NB4 (cell line): ENCODE data around the gene RCE1.

Experiments
- DNase-seq: peaks from one replicate; pipeline ENCODE4 v3.0.0; 2010; ENCODE audit warnings: low read depth
- H3K4me3 ChIP-seq: one replicate; pipeline ENCODE4 v1.5.1; 2011; ENCODE audit warnings: mild to moderate bottlenecking, low read depth, low read length, moderate library complexity
- MYC ChIP-seq: IDR thresholded peaks from 2 replicates; pipeline ENCODE4 v1.6.1; 2011; ENCODE audit warnings: low read depth, low read length
- POLR2A ChIP-seq: IDR thresholded peaks from 2 replicates; pipeline ENCODE4 v1.6.1; 2011; ENCODE audit warnings: mild to moderate bottlenecking; ENCODE audit not compliant: insufficient read length; ENCODE audit errors: extremely low read depth
- TF ChIP-seq, protein P1 (sequence below): IDR thresholded peaks from 2 replicates; pipeline ENCODE4 v1.6.1; 2011; ENCODE audit warnings: low read depth, low read length
- TF ChIP-seq, protein P2 (sequence below): IDR thresholded peaks from one replicate; pipeline ENCODE4 v1.5.1; 2012; ENCODE audit warnings: low read depth, low read length

RCE1 gene

DNA sequence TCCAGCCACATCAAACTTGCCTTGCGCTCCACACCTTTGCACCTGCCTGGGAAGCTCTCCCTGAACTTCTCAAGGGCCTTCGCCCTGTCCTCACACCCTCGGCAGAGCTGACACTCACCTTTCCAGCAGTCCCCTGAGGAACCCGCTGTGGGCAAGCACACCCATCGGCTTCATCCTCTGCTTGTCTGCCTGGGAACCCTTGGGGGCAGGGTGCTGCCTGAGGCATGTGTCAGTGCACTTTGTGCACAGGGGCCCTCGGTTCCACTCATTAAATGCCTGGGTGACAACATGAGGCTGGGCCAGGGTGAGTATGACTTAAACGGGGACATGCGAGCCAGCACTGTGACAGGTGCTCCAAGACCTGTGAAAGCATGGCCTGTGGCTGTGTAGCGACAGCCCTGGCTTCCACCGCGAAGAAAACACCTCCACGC is 11.0 kb downstream of the RCE1 start:
- TF ChIP-seq, protein P1, sequence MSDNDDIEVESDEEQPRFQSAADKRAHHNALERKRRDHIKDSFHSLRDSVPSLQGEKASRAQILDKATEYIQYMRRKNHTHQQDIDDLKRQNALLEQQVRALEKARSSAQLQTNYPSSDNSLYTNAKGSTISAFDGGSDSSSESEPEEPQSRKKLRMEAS: no peak
- TF ChIP-seq, protein P2, sequence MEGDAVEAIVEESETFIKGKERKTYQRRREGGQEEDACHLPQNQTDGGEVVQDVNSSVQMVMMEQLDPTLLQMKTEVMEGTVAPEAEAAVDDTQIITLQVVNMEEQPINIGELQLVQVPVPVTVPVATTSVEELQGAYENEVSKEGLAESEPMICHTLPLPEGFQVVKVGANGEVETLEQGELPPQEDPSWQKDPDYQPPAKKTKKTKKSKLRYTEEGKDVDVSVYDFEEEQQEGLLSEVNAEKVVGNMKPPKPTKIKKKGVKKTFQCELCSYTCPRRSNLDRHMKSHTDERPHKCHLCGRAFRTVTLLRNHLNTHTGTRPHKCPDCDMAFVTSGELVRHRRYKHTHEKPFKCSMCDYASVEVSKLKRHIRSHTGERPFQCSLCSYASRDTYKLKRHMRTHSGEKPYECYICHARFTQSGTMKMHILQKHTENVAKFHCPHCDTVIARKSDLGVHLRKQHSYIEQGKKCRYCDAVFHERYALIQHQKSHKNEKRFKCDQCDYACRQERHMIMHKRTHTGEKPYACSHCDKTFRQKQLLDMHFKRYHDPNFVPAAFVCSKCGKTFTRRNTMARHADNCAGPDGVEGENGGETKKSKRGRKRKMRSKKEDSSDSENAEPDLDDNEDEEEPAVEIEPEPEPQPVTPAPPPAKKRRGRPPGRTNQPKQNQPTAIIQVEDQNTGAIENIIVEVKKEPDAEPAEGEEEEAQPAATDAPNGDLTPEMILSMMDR: no peak
- TF ChIP-seq MYC (no peak), POLR2A (no peak)
- H3K4me3 ChIP-seq: no peak overlapping the region
- no peak for DNase-seq

DNA sequence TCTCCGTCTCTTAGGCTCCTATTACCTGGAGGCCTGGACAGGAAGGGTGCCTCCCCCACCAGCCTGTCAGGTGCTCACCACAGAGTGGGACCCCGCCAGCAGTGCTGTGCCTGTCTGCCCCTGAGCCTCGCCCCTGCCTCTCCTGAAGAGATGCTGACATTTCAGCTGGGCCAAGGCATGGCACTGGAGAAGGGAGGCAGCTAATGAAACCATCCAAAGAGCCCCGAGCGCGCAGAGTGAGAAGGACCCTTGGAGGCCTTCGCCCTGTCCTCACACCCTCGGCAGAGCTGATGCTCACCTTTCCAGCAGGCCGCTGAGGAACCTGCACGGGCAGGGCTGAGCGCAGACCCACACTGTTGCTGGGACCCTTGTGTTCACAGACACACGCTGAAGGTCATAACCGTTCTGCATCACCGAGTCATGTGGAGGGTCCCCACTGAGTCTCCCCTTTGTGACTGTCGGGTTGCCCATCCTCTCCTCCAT is 11.5 kb downstream of the RCE1 start:
- TF ChIP-seq, protein P2: no peak
- TF ChIP-seq, protein P1: no peak
- no peak for TF ChIP-seq POLR2A
- no peak for TF ChIP-seq MYC

DNA sequence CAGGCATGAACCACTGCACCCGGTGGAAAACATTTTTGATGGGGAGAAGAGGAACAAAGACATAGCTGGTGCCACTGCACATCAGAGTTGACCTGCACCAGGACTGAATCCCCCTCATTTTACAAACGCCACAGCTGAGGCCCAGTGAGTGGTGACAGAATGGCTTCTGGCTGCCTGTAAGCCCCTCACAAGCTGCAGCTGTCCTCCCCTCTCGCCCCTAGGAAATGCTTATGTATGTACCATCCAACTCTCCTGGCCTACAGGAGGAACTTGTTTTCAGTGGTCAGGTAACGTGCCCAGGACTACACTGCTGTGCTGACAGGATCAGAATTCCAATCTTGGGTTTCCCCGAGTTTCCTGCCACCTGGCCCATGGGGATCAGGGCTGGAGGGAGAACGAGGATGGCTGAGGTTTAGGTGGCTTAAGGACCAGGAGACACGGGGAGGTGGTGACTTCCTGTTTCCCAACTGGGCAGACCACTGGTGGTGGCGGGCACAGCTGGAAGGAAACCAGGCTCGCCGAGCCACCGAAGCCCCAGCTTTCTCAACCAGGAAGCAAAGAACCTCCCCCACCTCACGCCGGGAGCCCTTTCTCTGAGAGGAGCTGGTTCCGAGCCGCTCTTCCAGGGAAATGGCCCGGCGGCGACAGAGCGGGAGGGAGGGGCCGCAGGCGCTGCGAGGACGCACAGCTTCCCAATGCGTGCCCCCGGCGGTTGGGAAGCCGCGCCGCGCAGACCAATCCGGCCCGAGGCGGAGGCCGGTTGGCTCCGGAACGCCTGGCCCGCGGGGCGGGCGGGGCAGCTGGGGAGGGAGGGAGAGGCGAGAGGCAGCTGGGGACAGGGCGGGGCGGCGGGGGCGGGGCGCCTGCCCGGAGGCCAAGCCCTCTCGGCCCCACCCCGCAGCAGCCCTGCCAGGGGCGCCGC is 12.6 kb downstream of the RCE1 start:
- TF ChIP-seq MYC (peak; percentile 66; the same call in 1 of the 2 replicates), POLR2A (peak; percentile 78)
- TF ChIP-seq, protein P2: no peak
- TF ChIP-seq, protein P1: no peak; the same call in none of the 2 replicates
- DNase-seq: peak; percentile 96
- peak overlapping the region; percentile 71 for H3K4me3 ChIP-seq

More for the DNA sequence above, 11.5 kb downstream of the RCE1 start:
- H3K4me3 ChIP-seq: no peak overlapping the region
- no peak for DNase-seq

DNA sequence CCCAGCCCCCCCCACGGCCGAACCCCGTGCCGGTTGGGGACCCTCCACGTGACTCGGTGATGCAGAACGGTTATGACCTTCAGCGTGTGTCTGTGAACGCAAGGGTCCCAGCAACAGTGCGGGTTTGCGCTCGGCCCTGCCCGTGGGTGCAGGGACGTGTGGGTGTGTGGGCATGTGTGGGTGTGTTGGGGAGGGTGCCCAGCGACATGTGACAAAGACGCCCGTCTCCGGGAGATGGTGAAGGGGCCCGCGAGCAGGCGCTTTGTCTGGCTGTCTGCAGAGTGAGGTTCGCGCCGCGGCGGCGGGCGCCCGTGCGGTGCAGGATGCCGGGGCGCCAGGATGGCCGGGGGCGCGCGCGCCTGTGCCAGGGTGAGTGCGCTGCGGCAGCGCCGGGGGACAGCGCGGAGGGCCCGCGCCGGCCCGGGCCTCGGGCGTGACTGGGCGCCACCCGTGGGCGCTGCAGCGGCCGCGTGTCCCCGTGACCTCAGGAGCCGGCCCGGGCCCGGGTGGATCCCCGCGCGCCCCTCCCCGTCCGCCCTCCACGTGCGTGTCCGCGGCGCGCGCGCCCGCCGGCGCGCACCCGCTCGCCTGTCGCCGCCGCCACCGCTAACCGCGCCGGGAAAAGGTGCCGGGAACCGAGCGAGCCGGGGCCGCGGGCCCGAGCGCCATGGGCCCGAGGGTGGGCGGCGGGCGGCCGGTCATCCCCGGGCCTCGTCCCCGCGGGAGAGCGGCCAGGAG is 13.4 kb downstream of the RCE1 start, which contains the start of gene LRFN4:
TSS of gene LRFN4 (plus strand) at position 569 of the 738 bp plus-strand sequence. CDS start 681 bp downstream, outside the sequence.
- TF ChIP-seq, protein P1: peak; percentile 93
- TF ChIP-seq, protein P2: no peak
- TF ChIP-seq POLR2A (no peak), MYC (no peak; the same call in 1 of the 2 replicates)
- DNase-seq: no peak
- peak within 1 kb of the TSS; percentile 76 for H3K4me3 ChIP-seq

DNA sequence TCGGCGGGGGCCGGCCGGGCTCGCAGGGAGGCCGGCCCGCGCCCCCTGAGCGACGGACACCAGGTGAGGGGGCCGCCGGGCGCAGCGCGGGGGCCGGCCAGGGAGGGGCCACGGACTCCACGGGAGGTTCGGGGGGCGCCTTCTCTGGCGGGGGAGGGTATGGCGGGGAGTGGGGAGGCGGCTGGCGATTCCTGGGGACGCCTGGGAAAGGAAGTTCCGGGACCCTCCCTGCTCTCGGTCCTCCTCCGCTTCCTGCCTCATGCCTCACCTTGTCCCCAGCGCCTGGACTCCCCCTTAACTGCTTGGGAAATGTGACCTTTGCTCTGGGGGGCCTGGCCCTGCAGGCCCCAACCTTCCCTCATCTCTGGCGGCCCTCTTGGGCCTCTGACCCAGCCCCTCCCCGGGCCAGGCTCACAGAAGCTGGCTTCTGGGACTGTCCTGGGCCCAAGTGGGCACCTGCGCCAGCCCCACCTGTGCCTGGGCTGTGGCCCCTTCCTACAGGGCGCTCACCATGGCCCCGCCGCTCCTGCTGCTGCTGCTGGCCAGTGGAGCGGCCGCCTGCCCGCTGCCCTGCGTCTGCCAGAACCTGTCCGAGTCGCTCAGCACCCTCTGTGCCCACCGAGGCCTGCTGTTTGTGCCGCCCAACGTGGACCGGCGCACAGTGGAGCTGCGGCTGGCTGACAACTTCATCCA is 14.1 kb downstream of the RCE1 start:
- DNase-seq: peak; percentile 57
- TF ChIP-seq, protein P1: no peak
- 0 out of 2 replicates have a peak, but pooled peaks have one; percentile 13 for TF ChIP-seq MYC
- peak overlapping the region; percentile 76 for H3K4me3 ChIP-seq
